Liver (tissue), 9 donors: ENCODE data around the gene FARS2. TPM values are rescaled to one million over a fixed set of nuclear protein-coding genes. Genes with fewer than 3 reads are reported as not detected.

Source experiments
- DNase-seq: peaks from one replicate; pipeline ENCODE4 v3.0.0-alpha.2; 2017; ENCODE audit warnings: low spot score
- H3K27ac ChIP-seq, 2 donors: one replicate each; pipeline ENCODE4 v1.7.0; 2013; ENCODE audit warnings: inconsistent platforms in 2 of 2, low read length in 2 of 2, control low read depth in 1 of 2, low read depth in 1 of 2, mild to moderate bottlenecking in 1 of 2
- H3K27me3 ChIP-seq, 4 donors: one replicate each; pipeline versions ENCODE4 v1.6.1 to v1.7.0; 2013; ENCODE audit warnings: low read length in 3 of 4, inconsistent platforms in 1 of 4, mild to moderate bottlenecking in 1 of 4, moderate library complexity in 1 of 4; ENCODE audit not compliant: control insufficient read depth in 4 of 4, insufficient read depth in 4 of 4
- H3K36me3 ChIP-seq, 4 donors: one replicate each; pipeline versions ENCODE4 v1.6.1 to v1.7.0; 2013; ENCODE audit warnings: low read length in 3 of 4, mild to moderate bottlenecking in 3 of 4, low read depth in 1 of 4, moderate library complexity in 1 of 4; ENCODE audit not compliant: control insufficient read depth in 4 of 4, insufficient read depth in 3 of 4
- H3K4me1 ChIP-seq, 4 donors: one replicate each; pipeline versions ENCODE4 v1.6.1 to v1.7.0; 2013; ENCODE audit warnings: low read length in 3 of 4, mild to moderate bottlenecking in 3 of 4, moderate library complexity in 1 of 4; ENCODE audit not compliant: control insufficient read depth in 4 of 4, insufficient read depth in 4 of 4
- H3K4me3 ChIP-seq, 3 donors: one replicate each; pipeline versions ENCODE4 v1.6.1 to v1.7.0; 2013; ENCODE audit warnings: low read length in 3 of 3, control low read depth in 1 of 3, low read depth in 1 of 3, mild to moderate bottlenecking in 1 of 3
- H3K9ac ChIP-seq, 2 donors: one replicate each; pipeline ENCODE4 v1.7.0; 2013; ENCODE audit warnings: low read length in 2 of 2, mild to moderate bottlenecking in 2 of 2, moderate library complexity in 2 of 2, control low read depth in 1 of 2, low read depth in 1 of 2
- H3K9me3 ChIP-seq, 4 donors: one replicate each; pipeline versions ENCODE4 v1.6.1 to v1.7.0; 2013; ENCODE audit warnings: low read length in 3 of 4; ENCODE audit not compliant: control insufficient read depth in 4 of 4
- ATF3 ChIP-seq: IDR thresholded peaks from 2 replicates; pipeline ENCODE4 v1.6.1; 2016; ENCODE audit warnings: antibody characterized with exemption
- EGR1 ChIP-seq, 2 donors: IDR thresholded peaks; 2 replicates each; pipeline ENCODE4 v1.6.1; 2016 to 2018; ENCODE audit warnings: antibody characterized with exemption in 2 of 2, low read depth in 2 of 2
- FOXA1 ChIP-seq: IDR thresholded peaks from 2 replicates; pipeline ENCODE4 v1.6.1; 2016; ENCODE audit warnings: antibody characterized with exemption
- FOXA2 ChIP-seq: IDR thresholded peaks from 2 replicates; pipeline ENCODE4 v1.6.1; 2016; ENCODE audit warnings: antibody characterized with exemption
- GABPA ChIP-seq, 2 donors: IDR thresholded peaks in 1 of 2; conservative IDR thresholded peaks in 1 of 2; 2 replicates each; pipeline ENCODE4 v1.6.1; 2016; ENCODE audit warnings: antibody characterized with exemption in 2 of 2, mild to moderate bottlenecking in 1 of 2, moderate library complexity in 1 of 2
- HNF4A ChIP-seq, 2 donors: conservative IDR thresholded peaks; 2 replicates each; pipeline ENCODE4 v1.6.1; 2016; ENCODE audit warnings: antibody characterized with exemption in 2 of 2, mild to moderate bottlenecking in 2 of 2
- HNF4G ChIP-seq: IDR thresholded peaks from 2 replicates; pipeline ENCODE4 v1.6.1; 2016; ENCODE audit warnings: antibody characterized with exemption
- JUND ChIP-seq, 2 donors: IDR thresholded peaks; 2 replicates each; pipeline ENCODE4 v1.6.1; 2016; ENCODE audit warnings: antibody characterized with exemption in 2 of 2
- MAX ChIP-seq: IDR thresholded peaks from 2 replicates; pipeline ENCODE4 v1.6.1; 2016; ENCODE audit warnings: antibody characterized with exemption
- NR2F2 ChIP-seq: IDR thresholded peaks from 2 replicates; pipeline ENCODE4 v1.6.1; 2016; ENCODE audit warnings: antibody characterized with exemption
- RAD21 ChIP-seq, 2 donors: IDR thresholded peaks; 2 replicates each; pipeline ENCODE4 v1.6.1; 2016; ENCODE audit warnings: antibody characterized with exemption in 2 of 2, mild to moderate bottlenecking in 2 of 2
- REST ChIP-seq: IDR thresholded peaks from 2 replicates; pipeline ENCODE4 v1.6.1; 2016; ENCODE audit warnings: antibody characterized with exemption, mild to moderate bottlenecking
- RXRA ChIP-seq, 2 donors: IDR thresholded peaks; 2 replicates each; pipeline ENCODE4 v1.6.1; 2017 to 2018; ENCODE audit warnings: antibody characterized with exemption in 2 of 2, mild to moderate bottlenecking in 1 of 2
- SP1 ChIP-seq: IDR thresholded peaks from 2 replicates; pipeline ENCODE4 v1.6.1; 2018; ENCODE audit warnings: antibody characterized with exemption, mild to moderate bottlenecking
- TAF1 ChIP-seq: conservative IDR thresholded peaks from 2 replicates; pipeline ENCODE4 v1.6.1; 2016; ENCODE audit warnings: antibody characterized with exemption, mild to moderate bottlenecking
- YY1 ChIP-seq: IDR thresholded peaks from 2 replicates; pipeline ENCODE4 v1.6.1; 2016; ENCODE audit warnings: antibody characterized with exemption, mild to moderate bottlenecking
- WGBS: extraction: QIAGEN DNeasy Blood & Tissue Kit; methylation state at CpG from one replicate; pipeline ENCODE4 v1.1.7; 2013; 5-methylcytosine and 5-hydroxymethylcytosine counted together
- polyA plus RNA-seq, 2 donors: library from polyadenylated mRNA; stranded (reverse) in 1 of 2; unstranded in 1 of 2; fragments of 200-250 nt in 1 of 2; fragments of >200 nt in 1 of 2; fragmentation: Nextera tagmentation in 1 of 2; extraction: Ambion mirVana in 1 of 2; gene quantifications; one replicate each; pipeline versions ENCODE4 v1.2.1 to v1.2.3, GENCODE V29; 2013 to 2015
- total RNA-seq, 2 donors: library from RNA; depleted of rRNA; stranded (reverse); fragments of >200 nt; gene quantifications; one replicate each; pipeline ENCODE4 v1.2.3, GENCODE V29; 2014
- TF ChIP-seq, protein P1 (sequence below): fragments of 150-350 bp; IDR thresholded peaks from 2 replicates; pipeline ENCODE4 v1.5.1; 2017; ENCODE audit warnings: improper control_type of control experiment, low read depth, low read length; ENCODE audit not compliant: missing input control
- TF ChIP-seq, protein P2 (sequence below): IDR thresholded peaks from 2 replicates; pipeline ENCODE4 v1.6.1; 2016; ENCODE audit warnings: antibody characterized with exemption
- donor health status: healthy.
- donor health status: healthy.
- donor health status: healthy.
- donor health status: healthy.
- donor health status: healthy.

Gene FARS2
- total and polyA plus RNA-seq, 4 donors = 7.8 to 25.9 (median 11.2) TPM

DNA sequence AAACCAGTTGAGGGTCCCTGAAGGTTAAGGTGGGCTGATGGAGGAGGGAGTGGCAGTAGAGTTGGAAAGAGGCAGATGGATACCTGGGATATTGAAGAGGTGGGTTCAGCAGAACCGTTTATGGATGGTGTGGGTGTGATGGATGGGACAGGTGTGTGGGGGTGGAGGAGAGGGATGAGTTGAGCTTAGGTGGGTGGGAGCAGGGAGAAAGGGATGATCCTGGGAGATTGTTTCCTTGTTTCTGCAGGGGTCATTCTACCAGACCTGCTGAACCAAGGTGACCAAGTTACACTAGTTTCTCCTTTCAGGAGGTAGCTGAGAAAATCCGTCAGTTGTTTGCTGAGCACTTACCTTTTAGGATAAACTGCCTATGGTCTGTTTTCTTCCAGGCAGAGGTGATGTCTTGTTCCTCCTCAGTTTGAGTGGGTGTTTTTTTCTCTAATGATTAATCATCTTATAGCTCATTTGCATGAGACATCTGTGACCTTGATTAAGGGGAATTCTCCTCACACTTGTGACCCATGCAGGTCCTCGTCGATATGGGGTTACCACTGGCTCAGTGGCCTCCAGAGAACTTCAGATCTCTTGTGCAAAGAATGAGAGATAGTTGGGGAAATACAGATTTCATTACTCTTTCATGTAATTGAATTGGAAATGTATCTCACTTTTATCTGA, 53.0 kb downstream of the FARS2 start:
- Histone ChIP-seq H3K27ac (no peak overlapping the region), H3K9ac (no peak overlapping the region), H3K36me3 (no peaks in the 10 kb centered on the region), H3K27me3 (no peaks in the 10 kb centered on the region), H3K4me1 (no peaks in the 10 kb centered on the region), H3K9me3 (no peaks in the 10 kb centered on the region), H3K4me3 (no peak overlapping the region)
- 89% methylated on average over 4 of the region's 4 CpGs for WGBS
- TF ChIP-seq ATF3 = no peak
- no peak for TF ChIP-seq RAD21 (IDR thresholded peaks at IDR 0.05)
- no peak for TF ChIP-seq JUND (IDR thresholded peaks at IDR 0.05)
- TF ChIP-seq YY1 = no peak
- TF ChIP-seq SP1 = no peak
- TF ChIP-seq NR2F2 = no peak
- TF ChIP-seq HNF4G = no peak
- TF ChIP-seq, protein P1, sequence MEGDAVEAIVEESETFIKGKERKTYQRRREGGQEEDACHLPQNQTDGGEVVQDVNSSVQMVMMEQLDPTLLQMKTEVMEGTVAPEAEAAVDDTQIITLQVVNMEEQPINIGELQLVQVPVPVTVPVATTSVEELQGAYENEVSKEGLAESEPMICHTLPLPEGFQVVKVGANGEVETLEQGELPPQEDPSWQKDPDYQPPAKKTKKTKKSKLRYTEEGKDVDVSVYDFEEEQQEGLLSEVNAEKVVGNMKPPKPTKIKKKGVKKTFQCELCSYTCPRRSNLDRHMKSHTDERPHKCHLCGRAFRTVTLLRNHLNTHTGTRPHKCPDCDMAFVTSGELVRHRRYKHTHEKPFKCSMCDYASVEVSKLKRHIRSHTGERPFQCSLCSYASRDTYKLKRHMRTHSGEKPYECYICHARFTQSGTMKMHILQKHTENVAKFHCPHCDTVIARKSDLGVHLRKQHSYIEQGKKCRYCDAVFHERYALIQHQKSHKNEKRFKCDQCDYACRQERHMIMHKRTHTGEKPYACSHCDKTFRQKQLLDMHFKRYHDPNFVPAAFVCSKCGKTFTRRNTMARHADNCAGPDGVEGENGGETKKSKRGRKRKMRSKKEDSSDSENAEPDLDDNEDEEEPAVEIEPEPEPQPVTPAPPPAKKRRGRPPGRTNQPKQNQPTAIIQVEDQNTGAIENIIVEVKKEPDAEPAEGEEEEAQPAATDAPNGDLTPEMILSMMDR = no peak
- no peak for TF ChIP-seq FOXA1
- TF ChIP-seq RXRA (IDR thresholded peaks at IDR 0.05) = no peak
- no peak for TF ChIP-seq TAF1
- TF ChIP-seq HNF4A (conservative IDR thresholded peaks at IDR 0.05) = no peak
- no peak for TF ChIP-seq EGR1 (IDR thresholded peaks at IDR 0.05; ENCODE audit: low read depth in 2 of 2)
- no peak for TF ChIP-seq FOXA2
- TF ChIP-seq, protein P2, sequence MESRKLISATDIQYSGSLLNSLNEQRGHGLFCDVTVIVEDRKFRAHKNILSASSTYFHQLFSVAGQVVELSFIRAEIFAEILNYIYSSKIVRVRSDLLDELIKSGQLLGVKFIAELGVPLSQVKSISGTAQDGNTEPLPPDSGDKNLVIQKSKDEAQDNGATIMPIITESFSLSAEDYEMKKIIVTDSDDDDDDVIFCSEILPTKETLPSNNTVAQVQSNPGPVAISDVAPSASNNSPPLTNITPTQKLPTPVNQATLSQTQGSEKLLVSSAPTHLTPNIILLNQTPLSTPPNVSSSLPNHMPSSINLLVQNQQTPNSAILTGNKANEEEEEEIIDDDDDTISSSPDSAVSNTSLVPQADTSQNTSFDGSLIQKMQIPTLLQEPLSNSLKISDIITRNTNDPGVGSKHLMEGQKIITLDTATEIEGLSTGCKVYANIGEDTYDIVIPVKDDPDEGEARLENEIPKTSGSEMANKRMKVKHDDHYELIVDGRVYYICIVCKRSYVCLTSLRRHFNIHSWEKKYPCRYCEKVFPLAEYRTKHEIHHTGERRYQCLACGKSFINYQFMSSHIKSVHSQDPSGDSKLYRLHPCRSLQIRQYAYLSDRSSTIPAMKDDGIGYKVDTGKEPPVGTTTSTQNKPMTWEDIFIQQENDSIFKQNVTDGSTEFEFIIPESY = no peak
- TF ChIP-seq MAX = no peak
- TF ChIP-seq GABPA (IDR thresholded peaks at IDR 0.05 in 1 of 2, conservative IDR thresholded peaks at IDR 0.05 in 1 of 2) = no peak
- no peak for DNase-seq

DNA sequence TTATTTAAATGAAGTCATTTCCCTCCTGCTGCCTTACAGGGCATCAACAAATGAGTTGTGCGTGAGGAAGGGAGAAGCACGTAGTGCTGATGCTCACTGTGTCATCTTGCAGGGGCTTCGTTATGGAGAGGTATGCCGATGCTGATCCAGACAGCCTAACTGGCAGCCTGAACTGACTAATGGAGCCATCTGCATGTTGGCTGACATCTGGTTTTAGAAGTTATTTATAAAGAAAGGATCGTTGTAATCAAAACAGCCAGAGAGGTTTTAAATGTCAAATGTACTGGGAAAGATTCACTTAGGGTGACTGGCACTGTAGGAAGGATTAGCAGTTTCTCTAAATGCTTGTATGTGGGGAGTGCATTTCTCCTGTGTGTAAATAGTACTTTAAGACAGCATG, 54.6 kb downstream of the FARS2 start:
- no peak overlapping the region for H3K9ac ChIP-seq
- H3K4me1 ChIP-seq = no peaks in the 10 kb centered on the region
- H3K27me3 ChIP-seq = no peaks in the 10 kb centered on the region
- DNase-seq = no peak
- no peaks in the 10 kb centered on the region for H3K9me3 ChIP-seq
- H3K27ac ChIP-seq = no peak overlapping the region
- no peaks in the 10 kb centered on the region for H3K36me3 ChIP-seq
- H3K4me3 ChIP-seq = no peak overlapping the region
- WGBS = 80% methylated on average over 5 of the region's 5 CpGs
- TF ChIP-seq RAD21 (IDR thresholded peaks at IDR 0.05) (no peak), FOXA1 (no peak), SP1 (no peak), HNF4A (conservative IDR thresholded peaks at IDR 0.05) (no peak), MAX (no peak), NR2F2 (no peak), FOXA2 (no peak), ATF3 (no peak), JUND (IDR thresholded peaks at IDR 0.05) (no peak), RXRA (IDR thresholded peaks at IDR 0.05) (no peak), REST (no peak), EGR1 (IDR thresholded peaks at IDR 0.05; ENCODE audit: low read depth in 2 of 2) (no peak), GABPA (IDR thresholded peaks at IDR 0.05 in 1 of 2, conservative IDR thresholded peaks at IDR 0.05 in 1 of 2) (no peak), TAF1 (no peak)
- TF ChIP-seq, protein P2 = no peak
